Upper lobe of left lung (tissue), 4 donors: Measurements from ENCODE around the gene PPP6R2.

Experiments
- POLR2AphosphoS5 ChIP-seq, 2 donors: sonication (generic); formaldehyde crosslinking; IDR thresholded peaks; one replicate each; pipeline ENCODE4 v1.5.1; 2017; ENCODE audit warnings: antibody characterized with exemption in 2 of 2
- TF ChIP-seq, protein P1 (sequence below), 6 experiments: fragments of 450-650 bp in 4 of 6; fragments of 200-600 bp in 2 of 6; sonication (generic) in 2 of 6; IDR thresholded peaks; one replicate each; pipeline ENCODE4 v1.5.1; 2016 to 2019; ENCODE audit warnings: antibody characterized with exemption in 6 of 6

DNA sequence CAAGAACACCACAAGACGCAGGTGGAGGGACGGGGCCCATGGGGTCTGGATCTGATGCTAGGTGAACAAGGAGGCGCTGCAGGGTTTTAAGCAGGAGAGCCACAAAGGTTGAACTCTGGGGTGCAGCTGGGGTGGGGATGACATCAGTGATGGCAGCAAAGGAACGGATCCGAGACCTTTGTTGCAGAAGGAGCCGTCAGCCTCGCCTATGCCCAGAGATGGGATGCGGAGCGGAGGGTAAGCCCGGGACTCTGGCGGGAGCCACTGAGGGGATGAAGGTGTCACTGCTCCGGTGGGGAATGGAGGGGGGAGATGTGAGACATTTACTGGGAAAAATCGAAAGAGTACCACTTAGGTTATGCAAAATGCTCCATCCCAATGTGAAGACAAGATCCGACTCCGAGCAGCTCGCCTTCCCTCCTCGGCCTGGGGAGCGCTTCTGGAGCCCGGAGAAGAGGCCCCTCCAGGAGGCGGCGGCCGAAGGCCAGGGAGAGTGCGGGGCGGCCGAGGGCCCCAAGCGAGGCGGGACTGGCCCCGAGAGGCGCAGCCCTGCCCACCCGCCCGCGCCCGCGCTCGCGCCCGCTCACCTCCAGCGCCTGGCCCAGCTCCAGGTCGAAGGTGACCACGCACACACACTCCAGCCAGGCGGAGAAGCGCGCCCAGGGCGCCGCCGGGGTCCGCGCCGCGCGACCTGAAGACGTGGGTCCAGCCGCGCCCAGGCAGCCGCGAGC is 16.7 kb upstream of the PPP6R2 start:
- TF ChIP-seq POLR2AphosphoS5 (IDR thresholded peaks at IDR 0.05), result no peak
- TF ChIP-seq, protein P1, sequence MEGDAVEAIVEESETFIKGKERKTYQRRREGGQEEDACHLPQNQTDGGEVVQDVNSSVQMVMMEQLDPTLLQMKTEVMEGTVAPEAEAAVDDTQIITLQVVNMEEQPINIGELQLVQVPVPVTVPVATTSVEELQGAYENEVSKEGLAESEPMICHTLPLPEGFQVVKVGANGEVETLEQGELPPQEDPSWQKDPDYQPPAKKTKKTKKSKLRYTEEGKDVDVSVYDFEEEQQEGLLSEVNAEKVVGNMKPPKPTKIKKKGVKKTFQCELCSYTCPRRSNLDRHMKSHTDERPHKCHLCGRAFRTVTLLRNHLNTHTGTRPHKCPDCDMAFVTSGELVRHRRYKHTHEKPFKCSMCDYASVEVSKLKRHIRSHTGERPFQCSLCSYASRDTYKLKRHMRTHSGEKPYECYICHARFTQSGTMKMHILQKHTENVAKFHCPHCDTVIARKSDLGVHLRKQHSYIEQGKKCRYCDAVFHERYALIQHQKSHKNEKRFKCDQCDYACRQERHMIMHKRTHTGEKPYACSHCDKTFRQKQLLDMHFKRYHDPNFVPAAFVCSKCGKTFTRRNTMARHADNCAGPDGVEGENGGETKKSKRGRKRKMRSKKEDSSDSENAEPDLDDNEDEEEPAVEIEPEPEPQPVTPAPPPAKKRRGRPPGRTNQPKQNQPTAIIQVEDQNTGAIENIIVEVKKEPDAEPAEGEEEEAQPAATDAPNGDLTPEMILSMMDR (IDR thresholded peaks at IDR 0.05), result no peak
